CD4-positive, alpha-beta T cell treated with Interleukin-6 for 4 hours (primary cell): ENCODE data around the gene ZNF236.
"Not testable (repeated sequence)": the region's sequence is repeated elsewhere in the genome, so short reads cannot be mapped to it uniquely, and the experiment has no call there.

Experiments
- DNase-seq: peaks from one replicate; pipeline ENCODE4 v3.0.0-alpha.2; 2020; ENCODE audit warnings: mixed read lengths

Gene ZNF236

DNA sequence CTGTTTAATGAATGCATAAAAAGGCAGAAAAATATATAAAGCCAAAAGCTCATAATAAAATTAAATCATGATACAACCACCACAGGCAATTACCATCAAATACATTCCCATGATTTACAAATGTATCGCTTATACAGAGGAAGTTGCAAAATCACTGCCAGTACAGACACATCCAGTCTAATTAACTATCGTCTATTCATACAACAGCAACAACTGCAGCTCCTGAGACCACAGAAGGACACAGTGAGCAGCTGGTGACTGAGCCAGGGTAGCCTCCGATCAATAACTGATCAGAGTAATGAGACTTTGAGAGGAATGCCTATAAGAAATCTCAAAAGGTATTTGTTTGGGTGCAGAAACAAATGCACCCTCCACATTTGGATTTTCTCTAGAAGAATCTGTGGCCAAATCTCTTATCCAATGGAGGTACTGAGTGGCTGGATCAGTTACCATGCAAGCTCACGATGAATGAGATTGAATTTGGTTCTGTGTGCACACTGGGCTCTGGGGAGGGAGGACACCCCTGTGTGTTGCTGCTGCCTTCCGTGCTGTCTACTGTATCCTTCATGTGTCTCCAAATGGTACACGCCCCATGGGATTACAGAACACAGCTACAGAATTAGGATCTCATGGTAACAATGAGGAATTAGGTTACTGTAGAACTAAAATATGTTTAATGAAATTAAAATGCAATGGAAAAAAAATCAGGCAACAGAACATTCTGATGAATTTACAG, 190.6 kb downstream of the ZNF236 start:
- no peak for DNase-seq

DNA sequence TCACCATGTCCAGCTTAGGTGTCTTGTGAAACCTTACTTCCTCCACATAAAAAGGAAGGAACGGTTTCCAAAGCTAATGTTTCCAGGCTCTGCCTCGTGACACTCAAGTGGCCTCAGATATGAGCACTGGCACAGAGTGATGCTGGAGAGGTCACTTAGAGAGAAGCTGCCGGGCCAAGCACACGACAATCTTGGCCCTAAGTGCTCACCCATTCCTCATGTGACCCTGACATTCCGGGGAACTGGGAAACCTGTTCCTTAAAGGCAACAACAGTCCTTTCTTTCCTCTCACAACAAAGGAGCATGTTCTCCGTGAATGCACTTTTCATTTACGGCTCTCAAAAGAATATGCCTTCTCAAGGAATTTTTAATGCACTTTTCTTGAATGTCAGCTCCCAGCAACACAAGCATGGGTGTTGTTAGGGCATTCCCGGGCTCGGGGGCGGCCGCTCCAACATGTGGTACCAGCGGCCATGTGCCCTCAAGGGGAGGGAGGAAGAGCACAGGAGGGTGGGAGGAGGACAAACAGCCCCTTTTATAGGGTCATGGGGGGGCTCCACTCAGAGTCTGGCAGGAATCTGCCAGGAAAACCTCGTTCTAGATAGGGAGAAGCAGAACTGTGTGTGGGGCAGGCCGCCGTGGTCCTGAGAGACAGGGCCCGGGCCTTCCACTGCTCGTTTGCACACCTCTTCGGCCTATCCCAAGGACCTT, 191.6 kb downstream of the ZNF236 start:
- no peak for DNase-seq

DNA sequence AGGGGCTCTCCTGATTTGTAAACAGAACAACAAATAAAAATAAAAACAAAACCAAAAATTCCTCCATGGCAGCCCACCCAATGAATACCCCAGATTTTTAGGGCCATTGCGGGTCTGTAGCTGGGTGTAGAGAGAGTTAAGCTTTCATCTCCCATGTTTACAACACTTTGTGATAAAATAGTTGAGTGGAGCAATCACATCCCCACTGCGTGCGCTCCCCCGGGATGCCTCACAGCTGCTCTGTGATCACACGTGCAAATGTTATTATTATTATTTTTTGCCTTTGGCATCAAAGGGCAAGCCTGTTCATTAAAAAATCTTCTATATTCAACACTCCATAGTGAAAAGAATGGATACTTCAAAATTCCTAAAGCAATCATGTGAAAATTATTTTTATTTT, 192.2 kb downstream of the ZNF236 start:
- no peak for DNase-seq

DNA sequence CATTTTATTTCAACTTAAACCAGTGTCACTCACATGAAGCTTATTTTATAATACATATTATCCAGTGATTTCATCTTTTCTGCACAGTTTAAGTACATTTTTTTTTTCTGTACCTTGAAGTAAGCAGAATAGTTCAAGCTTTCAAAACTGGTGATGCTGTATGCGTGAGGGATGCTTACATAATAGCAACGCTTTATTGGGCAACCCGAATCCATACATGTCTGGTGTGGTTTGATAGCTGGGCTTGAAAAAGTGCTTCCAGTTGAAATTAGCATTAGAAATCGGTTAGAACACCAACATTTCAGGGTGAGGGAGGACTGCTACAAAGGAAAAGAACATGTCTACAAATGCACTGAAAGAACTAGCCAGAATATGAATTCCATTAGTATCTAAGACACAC, 192.8 kb downstream of the ZNF236 start:
- no peak for DNase-seq

DNA sequence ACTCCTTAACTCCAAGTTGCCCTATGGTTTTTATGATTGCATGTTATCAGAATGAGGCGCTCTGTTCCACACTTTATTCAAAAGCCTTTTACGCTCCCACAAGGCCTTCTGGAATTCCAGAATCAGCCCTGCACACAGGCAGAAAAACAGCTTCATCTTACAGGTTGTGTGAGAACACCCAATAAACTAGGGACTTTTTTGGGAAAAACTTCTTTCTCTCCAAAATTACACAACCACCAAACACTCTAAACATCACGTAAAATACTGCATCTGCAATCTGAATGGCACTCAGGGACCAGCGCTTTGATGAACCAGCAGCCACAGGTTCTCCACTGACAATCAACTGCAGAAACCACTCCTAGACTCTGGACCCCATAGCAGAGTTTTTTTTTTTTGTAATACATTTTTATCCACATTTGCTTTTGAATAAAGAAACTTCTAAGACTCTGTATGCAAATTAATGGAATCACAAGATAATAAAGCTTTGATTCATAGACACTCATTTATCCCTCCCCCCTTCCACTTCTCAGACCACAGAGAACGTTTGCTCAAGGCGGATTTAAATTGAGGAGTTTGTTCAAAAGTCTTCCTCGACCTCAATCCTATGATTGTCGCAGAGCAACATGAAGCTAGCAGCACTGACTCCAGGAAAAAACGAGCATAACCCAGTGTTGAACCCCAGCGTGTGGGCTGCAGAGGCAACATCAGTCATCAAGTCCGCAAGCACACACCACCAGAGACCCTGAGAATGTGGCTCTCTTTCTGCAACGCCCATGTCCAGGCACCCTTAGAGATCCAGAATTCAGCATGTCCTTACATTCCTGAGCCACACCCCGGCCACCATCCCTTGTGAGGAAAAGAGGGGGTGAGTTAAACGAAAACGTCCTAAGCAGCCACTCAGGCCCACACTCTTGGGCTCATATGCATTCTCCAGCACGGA, 193.7 kb downstream of the ZNF236 start:
- DNase-seq, result no peak

DNA sequence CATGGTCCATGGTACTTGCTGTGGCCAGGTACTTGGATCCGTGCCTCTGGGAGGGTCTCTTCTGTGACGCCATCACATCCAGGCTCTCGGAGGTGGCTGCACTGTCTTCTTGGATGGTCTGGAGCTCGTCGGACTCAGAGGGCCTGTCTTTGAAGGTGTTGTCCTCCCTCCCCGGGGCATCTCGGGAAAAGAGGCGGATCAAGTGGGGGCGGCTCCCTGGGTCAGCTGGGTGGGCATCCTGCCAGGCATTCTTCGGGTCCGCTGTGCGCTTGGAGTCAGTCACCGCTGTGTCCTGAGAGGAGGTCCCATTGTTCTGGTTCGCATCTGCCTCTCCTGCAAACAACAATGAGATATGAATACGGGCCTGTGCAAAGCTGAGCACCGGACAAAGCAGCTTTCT, 194.6 kb downstream of the ZNF236 start:
- DNase-seq, result no peak

DNA sequence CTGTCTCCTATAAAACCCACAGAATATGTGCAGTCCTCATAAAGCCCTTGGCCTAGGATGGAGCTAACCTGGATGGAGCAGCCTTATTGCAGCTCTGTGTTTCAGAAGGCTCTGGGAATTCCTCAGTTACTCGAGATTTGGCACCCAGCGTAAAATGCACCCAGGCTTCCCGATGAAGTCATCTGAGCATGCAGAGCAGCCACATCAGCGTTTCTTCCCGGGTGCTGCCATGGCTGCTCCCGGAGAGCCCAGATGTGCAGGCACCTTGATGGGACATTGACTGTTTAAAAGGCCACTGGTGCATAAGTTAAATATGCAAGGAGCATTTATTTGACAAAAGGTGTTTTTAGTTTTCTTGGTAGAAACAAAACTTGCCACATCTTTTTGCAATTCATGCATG, 195.0 kb downstream of the ZNF236 start:
- DNase-seq, result no peak

DNA sequence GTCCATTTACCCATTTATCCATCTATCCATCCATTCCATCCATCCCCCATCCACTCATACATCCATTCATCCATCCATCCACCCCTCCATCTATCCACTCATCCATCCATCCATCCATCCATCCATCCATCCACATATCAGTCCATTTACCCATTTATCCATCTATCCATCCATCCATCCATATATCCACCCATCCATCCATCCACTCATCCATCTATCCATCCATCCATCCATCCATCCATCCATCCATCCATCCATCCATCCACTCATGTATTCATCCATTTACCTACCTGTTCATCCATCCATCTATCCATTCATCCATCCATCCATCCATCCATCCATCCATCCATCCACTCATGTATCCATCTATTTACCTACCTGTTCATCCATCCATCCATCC, 196.3 kb downstream of the ZNF236 start:
- not testable (repeated sequence) for DNase-seq

DNA sequence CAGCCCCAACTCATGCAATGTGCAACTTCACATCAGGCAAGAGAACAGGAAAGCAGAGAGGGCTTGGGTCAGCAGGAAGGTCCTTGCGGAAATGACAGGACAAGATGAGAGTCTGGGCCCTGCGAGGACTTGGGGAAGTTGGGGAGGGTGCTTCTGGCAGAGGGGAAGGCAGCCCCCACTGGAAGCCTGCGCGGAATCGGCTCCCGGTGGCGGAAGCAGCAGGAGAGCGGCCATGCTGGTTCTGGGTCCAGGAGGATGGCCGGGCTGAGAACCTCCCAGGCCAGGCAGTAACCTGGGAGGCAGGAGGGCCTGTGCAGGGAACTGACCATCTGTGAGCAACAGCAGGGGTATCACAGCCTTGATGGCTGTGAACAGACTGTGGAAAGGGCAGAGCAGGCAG, 197.3 kb downstream of the ZNF236 start:
- no peak for DNase-seq
